Stimulated activated memory B cell treated with anti-CD40 and anti-IgM and Interleukin-4, amounts not matched to agents 10 μg/mL and 1 μg/mL and 100 μg/mL, for 72 hours (primary cell): ENCODE measurements around the gene TRPC4.
"Not testable (repeated sequence)": the region's sequence is repeated elsewhere in the genome, so short reads cannot be mapped to it uniquely, and the experiment has no call there.

Source experiments
- ATAC-seq: fragments of 150-1000 bp; cut with Tn5 transposase; 2 replicates; pipeline ENCODE4 v1.10.0; 2021
- H3K27ac Mint-ChIP-seq: one replicate; pipeline ENCODE4 v1.8.0; 2022; ENCODE audit warnings: mild to moderate bottlenecking, mixed read lengths
- H3K27me3 Mint-ChIP-seq: one replicate; pipeline ENCODE4 v1.8.0; 2022; ENCODE audit warnings: mixed read lengths
- H3K36me3 Mint-ChIP-seq: one replicate; pipeline ENCODE4 v1.8.0; 2022; ENCODE audit warnings: mixed read lengths
- H3K4me1 Mint-ChIP-seq: one replicate; pipeline ENCODE4 v1.8.0; 2022; ENCODE audit warnings: mixed read lengths
- H3K4me3 Mint-ChIP-seq: one replicate; pipeline ENCODE4 v1.8.0; 2022; ENCODE audit warnings: mild to moderate bottlenecking, moderate library complexity, mixed read lengths
- H3K9me3 Mint-ChIP-seq: one replicate; pipeline ENCODE4 v1.8.0; 2022; ENCODE audit warnings: mixed read lengths

Gene TRPC4

GRCh38 chr13:37870895-37871550 is 1.5 kb upstream of the TRPC4 start:
- no peaks in the 10 kb centered on the region for H3K9me3 Mint-ChIP-seq
- peaks cover 32% of the 10 kb centered on the region for H3K27me3 Mint-ChIP-seq
- H3K36me3 Mint-ChIP-seq, result no peaks in the 10 kb centered on the region
- peaks cover 6% of the 10 kb centered on the region for H3K4me1 Mint-ChIP-seq
- no peak overlapping the region for H3K27ac Mint-ChIP-seq
- no peak overlapping the region for H3K4me3 Mint-ChIP-seq
- ATAC-seq, result no peak

GRCh38 chr13:37870489-37870845 is 895 bp upstream of the TRPC4 start:
- Mint-ChIP-seq H3K27ac (no peak overlapping the region), H3K4me3 (no peak overlapping the region), H3K36me3 (no peaks in the 10 kb centered on the region), H3K4me1 (peaks cover 6% of the 10 kb centered on the region), H3K27me3 (peaks cover 32% of the 10 kb centered on the region), H3K9me3 (no peaks in the 10 kb centered on the region)
- no peak for ATAC-seq

- Mint-ChIP-seq H3K27me3 (peaks cover 32% of the 10 kb centered on the region), H3K36me3 (no peaks in the 10 kb centered on the region), H3K9me3 (no peaks in the 10 kb centered on the region), H3K4me3 (peak overlapping the region; percentile 8), H3K27ac (no peak overlapping the region), H3K4me1 (peaks cover 6% of the 10 kb centered on the region)
- ATAC-seq, result no peak
Measured at GRCh38 chr13:37869506-37869755, 141 bp downstream of the TRPC4 start.

- peaks cover 6% of the 10 kb centered on the region for H3K4me1 Mint-ChIP-seq
Measured at GRCh38 chr13:37868691-37869505, 674 bp downstream of the TRPC4 start.

GRCh38 chr13:37863708-37864107 is 5.9 kb downstream of the TRPC4 start:
- no peaks in the 10 kb centered on the region for H3K4me1 Mint-ChIP-seq

More at GRCh38 chr13:37868691-37869505, 674 bp downstream of the TRPC4 start:
- Mint-ChIP-seq H3K9me3 (no peaks in the 10 kb centered on the region), H3K27me3 (peaks cover 32% of the 10 kb centered on the region), H3K27ac (no peak overlapping the region), H3K36me3 (no peaks in the 10 kb centered on the region), H3K4me3 (peak overlapping the region; percentile 8)
- ATAC-seq, result no peak

GRCh38 chr13:37835392-37835791 is 34.2 kb downstream of the TRPC4 start:
- H3K9me3 Mint-ChIP-seq, result peaks cover 4% of the 10 kb centered on the region
- no peak overlapping the region for H3K27ac Mint-ChIP-seq
- H3K4me3 Mint-ChIP-seq, result no peak overlapping the region
- no peaks in the 10 kb centered on the region for H3K4me1 Mint-ChIP-seq
- no peaks in the 10 kb centered on the region for H3K27me3 Mint-ChIP-seq
- no peak for ATAC-seq
- no peaks in the 10 kb centered on the region for H3K36me3 Mint-ChIP-seq

More at GRCh38 chr13:37863708-37864107, 5.9 kb downstream of the TRPC4 start:
- Mint-ChIP-seq H3K27me3 (peaks cover 4% of the 10 kb centered on the region), H3K36me3 (no peaks in the 10 kb centered on the region), H3K4me3 (no peak overlapping the region), H3K9me3 (no peaks in the 10 kb centered on the region), H3K27ac (no peak overlapping the region)
- ATAC-seq, result no peak

GRCh38 chr13:37833411-37833810 is 36.2 kb downstream of the TRPC4 start:
- no peaks in the 10 kb centered on the region for H3K4me1 Mint-ChIP-seq
- H3K36me3 Mint-ChIP-seq, result no peaks in the 10 kb centered on the region
- no peak for ATAC-seq
- peaks cover 7% of the 10 kb centered on the region for H3K9me3 Mint-ChIP-seq
- no peak overlapping the region for H3K27ac Mint-ChIP-seq
- H3K4me3 Mint-ChIP-seq, result no peak overlapping the region
- no peaks in the 10 kb centered on the region for H3K27me3 Mint-ChIP-seq

- H3K4me3 Mint-ChIP-seq, result no peak overlapping the region
- no peak overlapping the region for H3K27ac Mint-ChIP-seq
- peaks cover 31% of the 10 kb centered on the region for H3K9me3 Mint-ChIP-seq
Measured at GRCh38 chr13:37816276-37816675, 53.3 kb downstream of the TRPC4 start.

GRCh38 chr13:37811441-37811840 is 58.1 kb downstream of the TRPC4 start:
- Mint-ChIP-seq H3K9me3 (peaks cover 15% of the 10 kb centered on the region), H3K4me1 (no peaks in the 10 kb centered on the region), H3K4me3 (no peak overlapping the region), H3K36me3 (no peaks in the 10 kb centered on the region), H3K27me3 (no peaks in the 10 kb centered on the region), H3K27ac (no peak overlapping the region)
- ATAC-seq, result no peak

More at GRCh38 chr13:37816276-37816675, 53.3 kb downstream of the TRPC4 start:
- no peak for ATAC-seq
- no peaks in the 10 kb centered on the region for H3K27me3 Mint-ChIP-seq
- no peaks in the 10 kb centered on the region for H3K36me3 Mint-ChIP-seq
- no peaks in the 10 kb centered on the region for H3K4me1 Mint-ChIP-seq

- ATAC-seq, result no peak
- H3K4me3 Mint-ChIP-seq, result no peak overlapping the region
- no peaks in the 10 kb centered on the region for H3K9me3 Mint-ChIP-seq
- no peak overlapping the region for H3K27ac Mint-ChIP-seq
- no peaks in the 10 kb centered on the region for H3K4me1 Mint-ChIP-seq
- H3K27me3 Mint-ChIP-seq, result no peaks in the 10 kb centered on the region
- no peaks in the 10 kb centered on the region for H3K36me3 Mint-ChIP-seq
Measured at GRCh38 chr13:37806666-37807065, 62.9 kb downstream of the TRPC4 start.

GRCh38 chr13:37797631-37798030 is 71.9 kb downstream of the TRPC4 start:
- Mint-ChIP-seq H3K4me3 (no peak overlapping the region), H3K27ac (no peak overlapping the region), H3K36me3 (no peaks in the 10 kb centered on the region), H3K9me3 (peaks cover 3% of the 10 kb centered on the region), H3K4me1 (no peaks in the 10 kb centered on the region), H3K27me3 (no peaks in the 10 kb centered on the region)
- ATAC-seq, result no peak

GRCh38 chr13:37796795-37797194 is 72.8 kb downstream of the TRPC4 start:
- not testable (repeated sequence) for H3K4me3 Mint-ChIP-seq, ATAC-seq, H3K36me3 Mint-ChIP-seq, H3K27ac Mint-ChIP-seq, H3K4me1 Mint-ChIP-seq, H3K27me3 Mint-ChIP-seq, H3K9me3 Mint-ChIP-seq

- Mint-ChIP-seq H3K4me1 (no peaks in the 10 kb centered on the region), H3K27me3 (no peaks in the 10 kb centered on the region), H3K9me3 (peaks cover 3% of the 10 kb centered on the region), H3K27ac (no peak overlapping the region), H3K4me3 (no peak overlapping the region), H3K36me3 (no peaks in the 10 kb centered on the region)
- ATAC-seq, result no peak
Measured at GRCh38 chr13:37795326-37795725, 74.2 kb downstream of the TRPC4 start.

GRCh38 chr13:37791699-37792098 is 77.9 kb downstream of the TRPC4 start:
- H3K36me3 Mint-ChIP-seq, result no peaks in the 10 kb centered on the region
- no peaks in the 10 kb centered on the region for H3K4me1 Mint-ChIP-seq
- H3K27me3 Mint-ChIP-seq, result no peaks in the 10 kb centered on the region
- no peak for ATAC-seq
- peaks cover 3% of the 10 kb centered on the region for H3K9me3 Mint-ChIP-seq
- H3K4me3 Mint-ChIP-seq, result no peak overlapping the region
- no peak overlapping the region for H3K27ac Mint-ChIP-seq

GRCh38 chr13:37788346-37788745 is 81.2 kb downstream of the TRPC4 start:
- Mint-ChIP-seq H3K4me3 (no peak overlapping the region), H3K27ac (no peak overlapping the region), H3K36me3 (no peaks in the 10 kb centered on the region), H3K27me3 (no peaks in the 10 kb centered on the region), H3K9me3 (peaks cover 3% of the 10 kb centered on the region), H3K4me1 (no peaks in the 10 kb centered on the region)
- no peak for ATAC-seq

- H3K4me3 Mint-ChIP-seq, result no peak overlapping the region
- no peak for ATAC-seq
- no peaks in the 10 kb centered on the region for H3K27me3 Mint-ChIP-seq
- H3K4me1 Mint-ChIP-seq, result no peaks in the 10 kb centered on the region
- H3K9me3 Mint-ChIP-seq, result no peaks in the 10 kb centered on the region
- no peak overlapping the region for H3K27ac Mint-ChIP-seq
- H3K36me3 Mint-ChIP-seq, result no peaks in the 10 kb centered on the region
Measured at GRCh38 chr13:37777676-37778075, 91.9 kb downstream of the TRPC4 start.
